H1 (cell line): Measurements from ENCODE around the gene KIR3DL2. TPM values are rescaled to one million over a fixed set of nuclear protein-coding genes. Genes with fewer than 3 reads are reported as not detected.

ENCODE experiments used
- CTCF ChIA-PET: fragments of 300-600 bp; sonication (Branson Sonifier 250); formaldehyde crosslinking; loops from one replicate; lab custom pipeline; 2021; ENCODE audit not compliant: partially characterized antibody; lab: Charles Lee
- POLR2A ChIA-PET: fragments of 300-600 bp; sonication (Branson Sonifier 250); formaldehyde crosslinking; loops from one replicate; lab custom pipeline; 2021; ENCODE audit warnings: inconsistent platforms; ENCODE audit not compliant: partially characterized antibody; lab: Charles Lee
- DNase-seq, 2 experiments: peaks; one replicate each; pipeline versions ENCODE4 v3.0.0 to v3.0.0-alpha.2; 2010 to 2022; ENCODE audit warnings: low spot score in 2 of 2, low read depth in 1 of 2, mixed read lengths in 1 of 2
- FAIRE-seq: peaks from 2 replicates; lab custom pipeline; 2011; peaks lifted over from hg19 to GRCh38; lab: Jason Lieb, UNC
- H2AFZ ChIP-seq: 2 replicates; pipeline ENCODE4 v1.8.1; 2012; ENCODE audit warnings: low read length, inconsistent platforms
- H2AK5ac ChIP-seq: 2 replicates; pipeline ENCODE4 v1.6.1; 2013; ENCODE audit warnings: low read depth, low read length
- H2BK120ac ChIP-seq: replicated peaks from 2 replicates; pipeline ENCODE3; 2013; ENCODE audit warnings: low read depth, low read length, inconsistent platforms
- H2BK12ac ChIP-seq: 2 replicates; pipeline ENCODE4 v1.6.1; 2013; ENCODE audit warnings: low read depth, low read length
- H2BK15ac ChIP-seq: 2 replicates; pipeline ENCODE4 v1.6.1; 2013; ENCODE audit warnings: low read length
- H2BK20ac ChIP-seq: 2 replicates; pipeline ENCODE4 v1.6.1; 2013; ENCODE audit warnings: low read length
- H2BK5ac ChIP-seq: 2 replicates; pipeline ENCODE4 v1.6.1; 2013; ENCODE audit warnings: low read depth, low read length
- H3K14ac ChIP-seq: 2 replicates; pipeline ENCODE4 v1.6.1; 2013; ENCODE audit warnings: inconsistent platforms; ENCODE audit not compliant: insufficient read length
- H3K18ac ChIP-seq: 2 replicates; pipeline ENCODE4 v1.6.1; 2013; ENCODE audit warnings: low read length; ENCODE audit errors: extremely low read depth
- H3K23ac ChIP-seq: 2 replicates; pipeline ENCODE4 v1.6.1; 2013; ENCODE audit warnings: inconsistent platforms; ENCODE audit not compliant: insufficient read length
- H3K23me2 ChIP-seq: 2 replicates; pipeline ENCODE4 v1.6.1; 2013; ENCODE audit warnings: low read depth, low read length
- H3K27ac ChIP-seq: 2 replicates; pipeline ENCODE4 v1.6.1; 2011; ENCODE audit warnings: low read depth, low read length, inconsistent platforms
- H3K27me3 ChIP-seq, 4 experiments: replicated peaks in 1 of 4; 1 replicate in 1 of 4; 2 replicates in 3 of 4; pipeline versions ENCODE4 v1.6.1 to v1.8.1; 2011 to 2013; ENCODE audit warnings: low read length in 3 of 4, mild to moderate bottlenecking in 3 of 4, inconsistent platforms in 2 of 4, mixed read lengths in 2 of 4, moderate library complexity in 1 of 4; ENCODE audit not compliant: control insufficient read depth in 3 of 4, insufficient read depth in 3 of 4; ENCODE audit errors: extremely low read depth in 1 of 4
- H3K36me3 ChIP-seq, 4 experiments: 2 replicates each; pipeline versions ENCODE4 v1.6.1 to v1.8.1; 2011 to 2013; ENCODE audit warnings: mild to moderate bottlenecking in 4 of 4, low read length in 3 of 4, moderate library complexity in 2 of 4, control low read depth in 1 of 4, inconsistent platforms in 1 of 4; ENCODE audit not compliant: insufficient read depth in 4 of 4, control insufficient read depth in 2 of 4
- H3K4ac ChIP-seq: replicated peaks from 2 replicates; pipeline ENCODE3; 2013; ENCODE audit warnings: low read length, low read depth, mixed read lengths, inconsistent platforms; ENCODE audit not compliant: insufficient read length
- H3K4me1 ChIP-seq, 4 experiments: replicated peaks in 1 of 4; 1 replicate in 1 of 4; 2 replicates in 3 of 4; pipeline versions ENCODE4 v1.6.1 to v1.8.1; 2011 to 2013; ENCODE audit warnings: low read length in 3 of 4, inconsistent platforms in 2 of 4, mixed read lengths in 1 of 4; ENCODE audit not compliant: insufficient read depth in 4 of 4, control insufficient read depth in 3 of 4
- H3K4me2 ChIP-seq, 2 experiments: 2 replicates each; pipeline versions ENCODE4 v1.6.1 to v1.8.1; 2011 to 2013; ENCODE audit warnings: low read depth in 2 of 2, low read length in 2 of 2, control low read depth in 1 of 2, inconsistent platforms in 1 of 2, mild to moderate bottlenecking in 1 of 2; ENCODE audit not compliant: insufficient read depth in 1 of 2
- H3K4me3 ChIP-seq, 4 experiments: fragments of 200-600, 300-600 bp in 1 of 4; sonication (generic), shearing (Covaris generic), sonication (Bioruptor Twin) in 1 of 4; 2 replicates each; pipeline versions ENCODE4 v1.5.1 to v1.8.1; 2011 to 2016; ENCODE audit warnings: low read length in 4 of 4, low read depth in 3 of 4, control low read depth in 2 of 4, inconsistent platforms in 2 of 4, mild to moderate bottlenecking in 2 of 4, mixed read lengths in 1 of 4, moderate library complexity in 1 of 4; ENCODE audit not compliant: insufficient read depth in 2 of 4; ENCODE audit errors: extremely low read depth in 1 of 4
- H3K56ac ChIP-seq: replicated peaks from 2 replicates; pipeline ENCODE3; 2013; ENCODE audit warnings: low read depth, mild to moderate bottlenecking, mixed read lengths, low read length, inconsistent platforms; ENCODE audit not compliant: insufficient read length
- H3K79me1 ChIP-seq: 2 replicates; pipeline ENCODE4 v1.6.1; 2013; ENCODE audit warnings: low read depth, low read length, control low read depth
- H3K79me2 ChIP-seq, 2 experiments: 2 replicates each; pipeline versions ENCODE4 v1.6.1 to v1.8.1; 2012 to 2013; ENCODE audit warnings: low read length in 2 of 2, mild to moderate bottlenecking in 2 of 2, inconsistent platforms in 1 of 2; ENCODE audit not compliant: insufficient read depth in 2 of 2, control insufficient read depth in 1 of 2
- H3K9ac ChIP-seq, 4 experiments: replicated peaks in 1 of 4; 1 replicate in 1 of 4; 2 replicates in 3 of 4; pipeline versions ENCODE4 v1.6.1 to v1.8.1; 2011 to 2013; ENCODE audit warnings: low read depth in 3 of 4, low read length in 3 of 4, control low read depth in 2 of 4, mild to moderate bottlenecking in 2 of 4, moderate library complexity in 2 of 4, inconsistent platforms in 1 of 4; ENCODE audit errors: extremely low read depth in 1 of 4
- H3K9me3 ChIP-seq, 2 experiments: 2 replicates each; pipeline versions ENCODE4 v1.6.1 to v1.8.1; 2012 to 2013; ENCODE audit warnings: mild to moderate bottlenecking in 2 of 2, moderate library complexity in 2 of 2, control low read depth in 1 of 2, inconsistent platforms in 1 of 2, low read depth in 1 of 2, low read length in 1 of 2, mixed read lengths in 1 of 2; ENCODE audit not compliant: insufficient read depth in 2 of 2
- H4K20me1 ChIP-seq, 2 experiments: replicated peaks in 1 of 2; 2 replicates each; pipeline versions ENCODE3 to v1.8.1; 2011 to 2013; ENCODE audit warnings: inconsistent platforms in 2 of 2, low read length in 2 of 2, mild to moderate bottlenecking in 1 of 2; ENCODE audit not compliant: insufficient read depth in 2 of 2, control insufficient read depth in 1 of 2
- H4K5ac ChIP-seq: 2 replicates; pipeline ENCODE4 v1.6.1; 2013; ENCODE audit warnings: low read length, low read depth, mixed read lengths, inconsistent platforms; ENCODE audit not compliant: insufficient read length
- H4K8ac ChIP-seq: 2 replicates; pipeline ENCODE4 v1.8.0; 2013; ENCODE audit warnings: mild to moderate bottlenecking, moderate library complexity, low read length, inconsistent platforms; ENCODE audit not compliant: insufficient read depth; ENCODE audit errors: extremely low read depth
- H4K91ac ChIP-seq: replicated peaks from 2 replicates; pipeline ENCODE3; 2013; ENCODE audit warnings: low read length, mixed read lengths, inconsistent platforms; ENCODE audit not compliant: insufficient read length
- ATF2 ChIP-seq: IDR thresholded peaks from 2 replicates; pipeline ENCODE4 v1.6.1; 2012; ENCODE audit warnings: low read length, inconsistent platforms
- EP300 ChIP-seq, 2 experiments: IDR thresholded peaks; 1 replicate in 1 of 2; 2 replicates in 1 of 2; pipeline ENCODE4 v1.6.1; 2011 to 2012; ENCODE audit warnings: low read depth in 2 of 2, low read length in 2 of 2, mild to moderate bottlenecking in 2 of 2, borderline replicate concordance in 1 of 2, inconsistent platforms in 1 of 2, moderate library complexity in 1 of 2
- GTF2F1 ChIP-seq: IDR thresholded peaks from 2 replicates; pipeline ENCODE4 v1.6.1; 2012; ENCODE audit warnings: low read depth, low read length, improper control_type of control experiment, borderline replicate concordance
- HDAC2 ChIP-seq, 2 experiments: fragments of 300-600 bp in 1 of 2; sonication (generic) in 1 of 2; IDR thresholded peaks; 2 replicates each; pipeline ENCODE4 v1.6.1; 2011 to 2012; ENCODE audit warnings: low read depth in 2 of 2, low read length in 2 of 2, mild to moderate bottlenecking in 2 of 2, moderate library complexity in 2 of 2, borderline replicate concordance in 1 of 2, inconsistent platforms in 1 of 2
- KDM5A ChIP-seq: fragments of 200-600 bp; IDR thresholded peaks from 2 replicates; pipeline ENCODE4 v1.7.1; 2012; ENCODE audit warnings: mild to moderate bottlenecking, low read length, inconsistent platforms, mixed read lengths
- MAX ChIP-seq: IDR thresholded peaks from 2 replicates; pipeline ENCODE4 v1.6.1; 2012; ENCODE audit warnings: inconsistent platforms
- NRF1 ChIP-seq: IDR thresholded peaks from 2 replicates; pipeline ENCODE4 v1.6.1; 2011; ENCODE audit warnings: mild to moderate bottlenecking, low read depth, low read length, improper control_type of control experiment
- RFX5 ChIP-seq: IDR thresholded peaks from 2 replicates; pipeline ENCODE4 v1.6.1; 2011; ENCODE audit warnings: low read depth, low read length, improper control_type of control experiment, borderline replicate concordance
- TEAD4 ChIP-seq: IDR thresholded peaks from 2 replicates; pipeline ENCODE4 v1.6.1; 2012; ENCODE audit warnings: low read depth, low read length, inconsistent platforms, mixed read lengths
- WGBS, 2 experiments: shearing (Covaris generic) in 1 of 2; methylation state at CpG; one replicate each; pipeline versions ENCODE4 v1.1.6 to v1.1.7; 2013 to 2015; ENCODE audit warnings: low lambda C conversion rate in 2 of 2, mixed read lengths in 2 of 2, inconsistent platforms in 1 of 2, low coverage in 1 of 2, missing lambda C conversion rate in 1 of 2; ENCODE audit not compliant: insufficient replicate concordance in 2 of 2, insufficient coverage in 1 of 2, insufficient read length in 1 of 2; ENCODE audit errors: extremely low coverage in 1 of 2, missing lambda C conversion rate in 1 of 2; 5-methylcytosine and 5-hydroxymethylcytosine counted together
- polyA plus RNA-seq, 7 experiments: library from polyadenylated mRNA; depleted of rRNA in 3 of 7; stranded (reverse) in 5 of 7; unstranded in 2 of 7; fragments of >200 nt in 5 of 7; fragments of 200-250 nt in 2 of 7; gene quantifications; 1 replicate in 5 of 7; 2 replicates in 1 of 7; 4 replicates in 1 of 7; pipeline versions ENCODE4 v1.2.1 to v1.2.3, GENCODE V29; 2011 to 2013; ENCODE audit warnings: missing spikeins in 2 of 7, mixed read lengths in 2 of 7
- total RNA-seq: library from RNA; stranded (reverse); fragmentation: NEBNext Ultra II Directional; extraction: Animal tissue kit (Norgen Biotek cat#: 25700); gene quantifications from 2 replicates; pipeline ENCODE4 v1.2.1, GENCODE V29; 2021

The KIR3DL2 gene
- total and polyA plus RNA-seq, 2 of the 8 experiments (the other 6 are each of a cell fraction or from before 2014, with no cell fraction given): not detected

- Histone ChIP-seq H4K91ac (peak within 1 kb of the TSS; percentile 46), H3K9ac (no peak within 1 kb of the TSS; a peak in 1 of 7 replicates), H3K4me1 (peaks cover 2 to 10% (median 5%) of the 10 kb centered on the region in 4 experiments; a peak in 4 of 7 replicates), H3K18ac (no peak within 1 kb of the TSS), H3K4ac (no peak within 1 kb of the TSS), H3K4me3 (no peak within 1 kb of the TSS), H3K56ac (no peak within 1 kb of the TSS), H3K36me3 (no peaks in the 10 kb centered on the region), H4K8ac (peak within 1 kb of the TSS; percentile 75), H3K79me2 (no peaks in the 10 kb centered on the region), H2BK20ac (no peak within 1 kb of the TSS), H3K4me2 (peak within 1 kb of the TSS; percentile 1 to 8; a peak in 2 of 4 replicates), H2BK15ac (peak within 1 kb of the TSS; percentile 53; the same call in 1 of the 2 replicates), H3K14ac (no peak within 1 kb of the TSS), H3K9me3 (no peaks in the 10 kb centered on the region; a peak in 1 of 4 replicates), H2BK12ac (peak within 1 kb of the TSS; percentile 95; the same call in 1 of the 2 replicates), H3K23ac (no peak within 1 kb of the TSS), H4K5ac (peak within 1 kb of the TSS; percentile 70), H3K27me3 (no peaks in the 10 kb centered on the region), H3K79me1 (no peaks in the 10 kb centered on the region), H2BK5ac (peak within 1 kb of the TSS; percentile 67), H2BK120ac (peak within 1 kb of the TSS; percentile 38), H2AK5ac (no peak within 1 kb of the TSS), H4K20me1 (no peaks in the 10 kb centered on the region), H3K27ac (no peak within 1 kb of the TSS), H3K23me2 (no peaks in the 10 kb centered on the region), H2AFZ (peak within 1 kb of the TSS; percentile 85)
- 74% methylated on average over 17 of the region's 22 CpGs; no CpG with 5 or more reads in 1 of the 2 experiments for WGBS, 2 experiments
- POLR2A ChIA-PET: interaction anchor here (0.6 to 1.2 kb wide), 3 partner anchors 12 to 106 kb away, joined by 3 to 8 read pairs (median 4); no protein-coding TSS in a partner anchor
- DNase-seq: no peak
- no peak for FAIRE-seq
- CTCF ChIA-PET: interaction anchor here (0.9 kb wide), 2 partner anchors 25 to 69 kb away, joined by 3 to 5 read pairs; no protein-coding TSS in a partner anchor
- no peak for TF ChIP-seq KDM5A
- TF ChIP-seq MAX: no peak
- TF ChIP-seq NRF1: no peak
- no peak for TF ChIP-seq EP300 (IDR thresholded peaks at IDR 0.05; ENCODE audit: borderline replicate concordance in 1 of 2, low read depth in 2 of 2, low read length in 2 of 2)
- no peak for TF ChIP-seq GTF2F1
- TF ChIP-seq TEAD4: no peak
- no peak for TF ChIP-seq HDAC2 (IDR thresholded peaks at IDR 0.05; ENCODE audit: borderline replicate concordance in 1 of 2, low read depth in 2 of 2, low read length in 2 of 2)
- no peak for TF ChIP-seq ATF2
- no peak for TF ChIP-seq RFX5
Measured at GRCh38 chr19:54905803-54906511, 55.7 kb downstream of the KIR3DL2 start, which contains the start of gene NCR1. TSS of gene NCR1 (plus strand) at chr19:54906148. CDS start at chr19:54906188, 40 bp downstream.
